HEK293 (cell line): ENCODE results near the gene BAX.

Experiments
- CTCF ChIA-PET: fragments of 350-600 bp; formaldehyde crosslinking; extraction: SDS; loops from one replicate; lab custom pipeline; 2021; ENCODE audit warnings: antibody characterized with exemption; lab: Yijun Ruan, JAX
- POLR2A ChIA-PET: fragments of 300-600 bp; formaldehyde crosslinking; extraction: SDS; loops from one replicate; lab custom pipeline; 2020; ENCODE audit warnings: antibody characterized with exemption, inconsistent platforms; lab: Yijun Ruan, JAX
- H3K27ac ChIP-seq: fragments of 200-500 bp; sonication (Bioruptor generic); 2 replicates; pipeline ENCODE4 v1.5.1; 2014; ENCODE audit warnings: low read depth, low read length, control low read depth, inconsistent platforms; ENCODE audit errors: extremely low read depth
- H3K36me3 ChIP-seq, 2 experiments: fragments of 200-500 bp in 1 of 2; sonication (Bioruptor generic) in 1 of 2; 1 replicate in 1 of 2; 2 replicates in 1 of 2; pipeline ENCODE4 v1.5.1; 2014 to 2017; ENCODE audit warnings: inconsistent platforms in 2 of 2, low read length in 2 of 2; ENCODE audit not compliant: control insufficient read depth in 2 of 2, insufficient read depth in 1 of 2
- H3K4me1 ChIP-seq: fragments of 200-500 bp; sonication (Bioruptor generic); 2 replicates; pipeline ENCODE4 v1.5.1; 2014; ENCODE audit warnings: mild to moderate bottlenecking, low read length, inconsistent platforms; ENCODE audit not compliant: control insufficient read depth, insufficient read depth
- H3K4me3 ChIP-seq: 2 replicates; pipeline ENCODE4 v1.5.1; 2011; ENCODE audit warnings: low read depth, mild to moderate bottlenecking, control low read depth, low read length, moderate library complexity
- H3K9me3 ChIP-seq: fragments of 200-500 bp; sonication (Bioruptor generic); 2 replicates; pipeline ENCODE4 v1.5.1; 2014; ENCODE audit warnings: low read depth, low read length, inconsistent platforms; ENCODE audit not compliant: control insufficient read depth, insufficient read depth
- BCL11B ChIP-seq: fragments of 450-650 bp; formaldehyde crosslinking; IDR thresholded peaks from 2 replicates; pipeline ENCODE4 v1.5.1; 2016; ENCODE audit warnings: low read depth, missing biosample characterization, missing genetic modification characterization
- KLF7 ChIP-seq: fragments of 450-650 bp; formaldehyde crosslinking; IDR thresholded peaks from 2 replicates; pipeline ENCODE4 v1.5.1; 2016; ENCODE audit warnings: missing biosample characterization, missing genetic modification characterization, borderline replicate concordance
- SCRT2 ChIP-seq: fragments of 450-650 bp; formaldehyde crosslinking; IDR thresholded peaks from 2 replicates; pipeline ENCODE4 v1.5.1; 2016; ENCODE audit warnings: missing biosample characterization, missing genetic modification characterization
- ZFHX2 ChIP-seq: fragments of 450-650 bp; formaldehyde crosslinking; conservative IDR thresholded peaks from 2 replicates; pipeline ENCODE4 v1.5.1; 2016; ENCODE audit warnings: missing biosample characterization, missing genetic modification characterization
- ZFP37 ChIP-seq: fragments of 450-650 bp; formaldehyde crosslinking; IDR thresholded peaks from 2 replicates; pipeline ENCODE4 v1.5.1; 2016; ENCODE audit warnings: missing biosample characterization, missing genetic modification characterization
- ZFP69B ChIP-seq: fragments of 450-650 bp; formaldehyde crosslinking; IDR thresholded peaks from 2 replicates; pipeline ENCODE4 v1.5.1; 2016; ENCODE audit warnings: missing biosample characterization, missing genetic modification characterization
- ZNF146 ChIP-seq: fragments of 450-650 bp; formaldehyde crosslinking; IDR thresholded peaks from 2 replicates; pipeline ENCODE4 v1.5.1; 2016; ENCODE audit warnings: missing biosample characterization, missing genetic modification characterization
- ZNF2 ChIP-seq: fragments of 450-650 bp; formaldehyde crosslinking; IDR thresholded peaks from 2 replicates; pipeline ENCODE4 v1.5.1; 2016; ENCODE audit warnings: missing biosample characterization, missing genetic modification characterization
- ZNF239 ChIP-seq: fragments of 450-650 bp; formaldehyde crosslinking; IDR thresholded peaks from 2 replicates; pipeline ENCODE4 v1.5.1; 2016; ENCODE audit warnings: missing biosample characterization, missing genetic modification characterization
- ZNF274 ChIP-seq, 2 experiments: fragments of 200-500 bp in 1 of 2; fragments of 450-650 bp in 1 of 2; sonication (Bioruptor generic) in 1 of 2; formaldehyde crosslinking in 1 of 2; IDR thresholded peaks; 2 replicates each; pipeline versions ENCODE4 v1.5.1 to v1.6.1; 2014 to 2016; ENCODE audit warnings: borderline replicate concordance in 1 of 2, inconsistent platforms in 1 of 2, low read length in 1 of 2, missing biosample characterization in 1 of 2, missing genetic modification characterization in 1 of 2
- ZNF366 ChIP-seq: fragments of 450-650 bp; formaldehyde crosslinking; conservative IDR thresholded peaks from 2 replicates; pipeline ENCODE4 v1.5.1; 2016; ENCODE audit warnings: missing biosample characterization, missing genetic modification characterization
- ZNF433 ChIP-seq: fragments of 450-650 bp; formaldehyde crosslinking; IDR thresholded peaks from 2 replicates; pipeline ENCODE4 v1.5.1; 2016; ENCODE audit warnings: missing biosample characterization, missing genetic modification characterization, low read depth
- ZNF48 ChIP-seq: fragments of 450-650 bp; formaldehyde crosslinking; IDR thresholded peaks from 2 replicates; pipeline ENCODE4 v1.5.1; 2016; ENCODE audit warnings: missing biosample characterization, missing genetic modification characterization
- ZNF510 ChIP-seq: fragments of 450-650 bp; formaldehyde crosslinking; IDR thresholded peaks from 2 replicates; pipeline ENCODE4 v1.5.1; 2018; ENCODE audit warnings: mild to moderate bottlenecking, missing genetic modification characterization, missing biosample characterization; ENCODE audit not compliant: insufficient replicate concordance
- ZNF558 ChIP-seq: fragments of 450-650 bp; formaldehyde crosslinking; IDR thresholded peaks from 2 replicates; pipeline ENCODE4 v1.5.1; 2016; ENCODE audit warnings: missing biosample characterization, missing genetic modification characterization
- ZNF561 ChIP-seq: fragments of 450-650 bp; IDR thresholded peaks from 2 replicates; pipeline ENCODE4 v1.5.1; 2018; ENCODE audit warnings: missing biosample characterization, missing genetic modification characterization, borderline replicate concordance
- ZNF623 ChIP-seq: fragments of 450-650 bp; formaldehyde crosslinking; IDR thresholded peaks from 2 replicates; pipeline ENCODE4 v1.5.1; 2016; ENCODE audit warnings: missing biosample characterization, missing genetic modification characterization
- ZNF639 ChIP-seq: fragments of 450-650 bp; formaldehyde crosslinking; IDR thresholded peaks from 2 replicates; pipeline ENCODE4 v1.5.1; 2016; ENCODE audit warnings: missing biosample characterization, missing genetic modification characterization
- ZNF658 ChIP-seq: fragments of 450-650 bp; formaldehyde crosslinking; IDR thresholded peaks from 2 replicates; pipeline ENCODE4; 2016; ENCODE audit warnings: missing biosample characterization, missing genetic modification characterization
- ZNF670 ChIP-seq: fragments of 450-650 bp; formaldehyde crosslinking; IDR thresholded peaks from 2 replicates; pipeline ENCODE4 v1.5.1; 2016; ENCODE audit warnings: missing biosample characterization, missing genetic modification characterization, low read depth
- ZNF704 ChIP-seq: fragments of 450-650 bp; formaldehyde crosslinking; IDR thresholded peaks from 2 replicates; pipeline ENCODE4 v1.5.1; 2016; ENCODE audit warnings: missing biosample characterization, missing genetic modification characterization
- ZNF785 ChIP-seq: fragments of 450-650 bp; formaldehyde crosslinking; IDR thresholded peaks from 2 replicates; pipeline ENCODE4 v1.5.1; 2016; ENCODE audit warnings: missing biosample characterization, missing genetic modification characterization
- ZNF837 ChIP-seq: fragments of 450-650 bp; formaldehyde crosslinking; IDR thresholded peaks from 2 replicates; pipeline ENCODE4 v1.5.1; 2016; ENCODE audit warnings: missing biosample characterization, missing genetic modification characterization
- ZSCAN30 ChIP-seq: fragments of 450-650 bp; IDR thresholded peaks from 2 replicates; pipeline ENCODE4 v1.5.1; 2018; ENCODE audit warnings: missing biosample characterization, mild to moderate bottlenecking, missing genetic modification characterization, moderate library complexity
- TF ChIP-seq, protein P1 (sequence below): fragments of 450-650 bp; formaldehyde crosslinking; IDR thresholded peaks from 2 replicates; pipeline ENCODE4 v1.5.1; 2016; ENCODE audit warnings: missing biosample characterization, missing genetic modification characterization
- TF ChIP-seq, protein P2 (sequence below): fragments of 450-650 bp; formaldehyde crosslinking; IDR thresholded peaks from 2 replicates; pipeline ENCODE4 v1.5.1; 2016; ENCODE audit warnings: missing biosample characterization, missing genetic modification characterization
- TF ChIP-seq, protein P3 (sequence below): fragments of 450-650 bp; formaldehyde crosslinking; IDR thresholded peaks from 2 replicates; pipeline ENCODE4 v1.5.1; 2016; ENCODE audit warnings: missing biosample characterization, missing genetic modification characterization
- TF ChIP-seq, protein P4 (sequence below): fragments of 450-650 bp; formaldehyde crosslinking; IDR thresholded peaks from 2 replicates; pipeline ENCODE4; 2016; ENCODE audit warnings: missing biosample characterization, missing genetic modification characterization

BAX gene

GRCh38 chr19:48954595-48955307 is at the start of gene BAX:
Gene BAX, plus strand, starts transcription at chr19:48954875. Its CDS starts 54 bp downstream, at chr19:48954929.
- H3K9me3 ChIP-seq = no peaks in the 10 kb centered on the region
- POLR2A ChIA-PET = interaction anchor here (0.6 to 2.4 kb wide), 15 partner anchors 9 to 485 kb away, joined by 3 to 13 read pairs (median 5); partner anchors contain the start of genes DHDH, FTL, NUCB1 and PPP1R15A
- H3K36me3 ChIP-seq = peaks cover 22 to 29% of the 10 kb centered on the region in 2 experiments; a peak in 2 of 3 replicates
- peak within 1 kb of the TSS; percentile 93 for H3K4me3 ChIP-seq
- H3K4me1 ChIP-seq = peaks cover 5% of the 10 kb centered on the region
- CTCF ChIA-PET = interaction anchor here (0.6 to 2.6 kb wide), 6 partner anchors 12 to 244 kb away, joined by 3 to 14 read pairs (median 4); partner anchors contain the start of gene DHDH
- peak within 1 kb of the TSS; percentile 93 for H3K27ac ChIP-seq
- no peak for TF ChIP-seq ZNF274 (IDR thresholded peaks at IDR 0.05; ENCODE audit: low read length)
- TF ChIP-seq ZNF274 (tag by site-specific recombination; IDR thresholded peaks at IDR 0.05; ENCODE audit: borderline replicate concordance) = no peak
- TF ChIP-seq ZNF433 (tag by site-specific recombination) = peak; percentile 36; the same call in 1 of the 2 replicates
- no peak for TF ChIP-seq ZNF623 (tag by site-specific recombination)
- peak; percentile 58; the same call in 1 of the 2 replicates for TF ChIP-seq ZNF2 (tag by site-specific recombination)
- peak; percentile 97 for TF ChIP-seq ZNF561 (tag by site-specific recombination)
- no peak for TF ChIP-seq ZNF48 (tag by site-specific recombination)
- no peak for TF ChIP-seq ZNF837 (tag by site-specific recombination)
- TF ChIP-seq ZNF366 (tag by site-specific recombination) = peak; percentile 87
- no peak for TF ChIP-seq ZNF558
- no peak for TF ChIP-seq ZNF658
- TF ChIP-seq ZSCAN30 (tag by site-specific recombination) = 0 out of 2 replicates have a peak, but pooled peaks have one; percentile 55
- no peak for TF ChIP-seq KLF7
- TF ChIP-seq ZFHX2 (tag by site-specific recombination) = peak; percentile 67
- 0 out of 2 replicates have a peak, but pooled peaks have one; percentile 17 for TF ChIP-seq SCRT2 (tag by site-specific recombination)
- no peak for TF ChIP-seq ZNF510
- no peak for TF ChIP-seq ZNF639 (tag by site-specific recombination)
- TF ChIP-seq BCL11B (tag by site-specific recombination) = no peak
- peak; percentile 82; the same call in 1 of the 2 replicates for TF ChIP-seq ZNF785 (tag by site-specific recombination)
- TF ChIP-seq, protein P1, sequence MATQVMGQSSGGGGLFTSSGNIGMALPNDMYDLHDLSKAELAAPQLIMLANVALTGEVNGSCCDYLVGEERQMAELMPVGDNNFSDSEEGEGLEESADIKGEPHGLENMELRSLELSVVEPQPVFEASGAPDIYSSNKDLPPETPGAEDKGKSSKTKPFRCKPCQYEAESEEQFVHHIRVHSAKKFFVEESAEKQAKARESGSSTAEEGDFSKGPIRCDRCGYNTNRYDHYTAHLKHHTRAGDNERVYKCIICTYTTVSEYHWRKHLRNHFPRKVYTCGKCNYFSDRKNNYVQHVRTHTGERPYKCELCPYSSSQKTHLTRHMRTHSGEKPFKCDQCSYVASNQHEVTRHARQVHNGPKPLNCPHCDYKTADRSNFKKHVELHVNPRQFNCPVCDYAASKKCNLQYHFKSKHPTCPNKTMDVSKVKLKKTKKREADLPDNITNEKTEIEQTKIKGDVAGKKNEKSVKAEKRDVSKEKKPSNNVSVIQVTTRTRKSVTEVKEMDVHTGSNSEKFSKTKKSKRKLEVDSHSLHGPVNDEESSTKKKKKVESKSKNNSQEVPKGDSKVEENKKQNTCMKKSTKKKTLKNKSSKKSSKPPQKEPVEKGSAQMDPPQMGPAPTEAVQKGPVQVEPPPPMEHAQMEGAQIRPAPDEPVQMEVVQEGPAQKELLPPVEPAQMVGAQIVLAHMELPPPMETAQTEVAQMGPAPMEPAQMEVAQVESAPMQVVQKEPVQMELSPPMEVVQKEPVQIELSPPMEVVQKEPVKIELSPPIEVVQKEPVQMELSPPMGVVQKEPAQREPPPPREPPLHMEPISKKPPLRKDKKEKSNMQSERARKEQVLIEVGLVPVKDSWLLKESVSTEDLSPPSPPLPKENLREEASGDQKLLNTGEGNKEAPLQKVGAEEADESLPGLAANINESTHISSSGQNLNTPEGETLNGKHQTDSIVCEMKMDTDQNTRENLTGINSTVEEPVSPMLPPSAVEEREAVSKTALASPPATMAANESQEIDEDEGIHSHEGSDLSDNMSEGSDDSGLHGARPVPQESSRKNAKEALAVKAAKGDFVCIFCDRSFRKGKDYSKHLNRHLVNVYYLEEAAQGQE (tag by site-specific recombination) = no peak
- TF ChIP-seq ZNF670 (tag by site-specific recombination) = no peak
- TF ChIP-seq, protein P2, sequence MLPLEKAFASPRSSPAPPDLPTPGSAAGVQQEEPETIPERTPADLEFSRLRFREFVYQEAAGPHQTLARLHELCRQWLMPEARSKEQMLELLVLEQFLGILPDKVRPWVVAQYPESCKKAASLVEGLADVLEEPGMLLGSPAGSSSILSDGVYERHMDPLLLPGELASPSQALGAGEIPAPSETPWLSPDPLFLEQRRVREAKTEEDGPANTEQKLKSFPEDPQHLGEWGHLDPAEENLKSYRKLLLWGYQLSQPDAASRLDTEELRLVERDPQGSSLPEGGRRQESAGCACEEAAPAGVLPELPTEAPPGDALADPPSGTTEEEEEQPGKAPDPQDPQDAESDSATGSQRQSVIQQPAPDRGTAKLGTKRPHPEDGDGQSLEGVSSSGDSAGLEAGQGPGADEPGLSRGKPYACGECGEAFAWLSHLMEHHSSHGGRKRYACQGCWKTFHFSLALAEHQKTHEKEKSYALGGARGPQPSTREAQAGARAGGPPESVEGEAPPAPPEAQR (tag by site-specific recombination) = peak; percentile 55; the same call in 1 of the 2 replicates
- no peak for TF ChIP-seq ZFP69B (tag by site-specific recombination)
- TF ChIP-seq ZNF704 (tag by site-specific recombination) = no peak
- TF ChIP-seq, protein P3, sequence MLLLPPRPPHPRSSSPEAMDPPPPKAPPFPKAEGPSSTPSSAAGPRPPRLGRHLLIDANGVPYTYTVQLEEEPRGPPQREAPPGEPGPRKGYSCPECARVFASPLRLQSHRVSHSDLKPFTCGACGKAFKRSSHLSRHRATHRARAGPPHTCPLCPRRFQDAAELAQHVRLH (tag by site-specific recombination) = peak; percentile 91
- TF ChIP-seq ZNF239 (tag by site-specific recombination) = no peak
- TF ChIP-seq, protein P4, sequence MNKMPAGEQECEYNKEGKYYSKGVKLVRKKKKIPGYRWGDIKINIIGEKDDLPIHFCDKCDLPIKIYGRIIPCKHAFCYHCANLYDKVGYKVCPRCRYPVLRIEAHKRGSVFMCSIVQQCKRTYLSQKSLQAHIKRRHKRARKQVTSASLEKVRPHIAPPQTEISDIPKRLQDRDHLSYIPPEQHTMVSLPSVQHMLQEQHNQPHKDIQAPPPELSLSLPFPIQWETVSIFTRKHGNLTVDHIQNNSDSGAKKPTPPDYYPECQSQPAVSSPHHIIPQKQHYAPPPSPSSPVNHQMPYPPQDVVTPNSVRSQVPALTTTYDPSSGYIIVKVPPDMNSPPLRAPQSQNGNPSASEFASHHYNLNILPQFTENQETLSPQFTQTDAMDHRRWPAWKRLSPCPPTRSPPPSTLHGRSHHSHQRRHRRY = no peak
- 0 out of 2 replicates have a peak, but pooled peaks have one; percentile 34 for TF ChIP-seq ZFP37 (tag by site-specific recombination)
- no peak for TF ChIP-seq ZNF146 (tag by site-specific recombination)
